GM19240 (cell line): ENCODE results near the gene PRKCB.

Source experiments
- DNase-seq: peaks from one replicate; pipeline ENCODE4 v3.0.0; 2011; ENCODE audit warnings: low spot score; ENCODE audit not compliant: insufficient read length

The PRKCB gene

DNA sequence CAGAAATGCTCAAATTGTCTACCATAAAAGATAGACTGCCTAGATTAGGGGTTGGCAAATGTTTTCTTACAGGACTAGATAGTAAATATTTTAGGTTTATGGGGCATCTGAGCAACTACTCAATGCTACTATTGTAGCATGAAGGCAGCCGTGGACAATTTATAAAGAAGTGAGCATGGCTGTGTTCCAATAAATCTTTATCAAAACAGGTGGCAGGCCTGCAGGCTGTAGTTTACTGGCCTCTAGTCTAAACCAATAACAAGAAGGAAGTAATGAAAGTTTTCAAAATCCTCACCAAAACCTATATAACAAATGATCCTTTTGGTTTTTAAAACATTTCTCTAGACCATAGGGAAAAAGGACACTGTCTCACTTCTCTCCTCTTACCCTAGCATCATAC is 105.2 kb downstream of the PRKCB start:
- DNase-seq: no peak

- DNase-seq: no peak
Measured at GRCh38 chr16:23941963-23942564, 106.3 kb downstream of the PRKCB start.

- DNase-seq: no peak
Measured at GRCh38 chr16:23943604-23944003, 107.8 kb downstream of the PRKCB start.

GRCh38 chr16:23944381-23944780 is 108.6 kb downstream of the PRKCB start:
- DNase-seq: no peak

DNA sequence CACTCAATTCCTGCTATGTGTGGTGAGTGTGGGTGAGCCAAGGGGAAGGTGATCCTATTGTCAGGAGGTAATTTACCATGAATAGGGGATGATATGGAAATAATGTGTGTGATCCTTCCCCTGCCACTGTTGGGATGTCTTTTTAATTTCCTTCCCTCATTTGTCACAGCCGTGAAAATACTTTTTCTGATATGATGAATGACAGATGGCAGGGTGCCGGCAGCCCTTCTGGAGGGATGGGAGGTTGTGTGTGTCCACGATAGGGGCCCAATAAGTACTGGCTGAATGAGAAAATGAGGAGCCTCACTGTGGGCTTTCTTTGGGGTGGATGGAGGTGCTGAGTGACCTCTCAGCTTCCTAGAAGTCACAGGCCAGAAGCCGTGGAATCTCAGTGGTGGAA is 109.5 kb downstream of the PRKCB start:
- no peak for DNase-seq

DNA sequence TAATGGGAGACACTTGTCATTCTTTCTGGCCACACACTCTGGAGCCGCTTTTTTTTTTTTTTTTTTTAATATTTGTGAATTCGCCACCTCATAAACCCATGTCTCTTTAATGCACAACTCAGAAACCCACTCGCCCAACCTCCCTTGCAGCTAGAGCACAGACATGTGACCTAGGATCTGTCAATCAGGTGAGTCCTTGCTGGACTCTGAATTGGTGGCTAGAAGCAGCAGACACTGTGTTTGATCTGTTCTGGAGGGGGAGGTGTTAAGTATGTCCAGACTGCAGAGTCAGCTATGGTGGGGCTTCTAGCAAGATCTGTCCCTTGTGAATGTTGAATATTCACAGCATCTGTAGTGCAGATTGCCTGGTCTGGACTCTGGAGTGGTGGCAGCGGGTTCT is 112.1 kb downstream of the PRKCB start:
- DNase-seq: no peak

DNA sequence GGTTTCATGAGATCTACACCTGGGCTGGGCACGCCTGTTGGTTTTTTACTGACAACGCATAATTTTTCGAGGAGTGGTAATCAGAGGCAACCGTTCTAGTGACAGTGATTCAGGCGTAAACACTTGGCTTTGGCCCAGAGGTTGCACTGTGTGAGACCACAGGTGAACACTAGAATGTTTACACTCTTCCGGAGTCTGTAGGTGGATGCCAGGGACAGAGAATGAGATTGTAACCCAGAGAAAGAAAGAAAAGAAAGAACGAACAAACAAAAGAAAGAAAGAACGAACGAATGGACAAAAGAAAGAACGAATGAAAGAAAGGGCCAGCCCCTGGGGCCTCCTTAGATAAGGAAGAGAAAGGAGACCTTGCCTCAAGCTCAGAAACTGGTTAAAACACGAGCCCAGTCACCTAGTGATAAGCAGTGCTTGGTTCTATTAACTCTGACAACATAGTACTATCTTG is 113.2 kb downstream of the PRKCB start:
- DNase-seq: no peak

DNA sequence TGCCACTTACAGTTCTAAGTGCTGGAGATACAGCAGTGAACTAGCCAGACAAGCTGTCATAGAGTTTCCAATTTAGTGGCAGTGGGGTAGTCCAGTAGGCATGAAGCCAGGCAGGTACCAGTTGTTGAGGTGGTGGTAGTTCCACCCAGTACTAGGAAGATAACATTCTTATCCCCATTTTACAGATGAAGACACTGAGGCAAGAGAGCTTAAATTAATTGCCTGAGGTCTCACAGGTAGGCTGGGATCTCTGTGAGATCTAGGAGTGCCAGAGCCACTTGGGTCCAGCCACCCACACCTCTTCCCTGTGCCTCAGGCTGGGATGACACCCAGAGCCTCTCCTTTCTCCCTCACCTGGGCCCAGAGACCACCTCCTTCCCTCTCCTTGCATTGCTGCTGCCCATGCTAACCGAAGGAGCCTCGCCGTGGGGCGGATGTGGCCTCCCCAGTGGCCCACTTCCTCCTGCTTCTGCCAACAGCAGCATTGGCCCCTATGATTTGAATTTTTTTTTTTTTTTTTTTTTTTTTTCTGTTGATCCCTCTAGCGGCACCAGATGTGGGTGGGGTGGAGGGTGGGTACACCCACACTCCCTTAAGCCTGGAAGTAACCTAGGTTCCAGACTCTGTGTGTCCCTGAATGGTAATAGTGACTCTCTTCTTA is 114.0 kb downstream of the PRKCB start:
- DNase-seq: peak; percentile 30

GRCh38 chr16:23950291-23950894 is 114.6 kb downstream of the PRKCB start:
- DNase-seq: no peak

GRCh38 chr16:23950898-23951297 is 115.1 kb downstream of the PRKCB start:
- no peak for DNase-seq

GRCh38 chr16:23952128-23952970 is 116.6 kb downstream of the PRKCB start:
- no peak for DNase-seq

- no peak for DNase-seq
Measured at GRCh38 chr16:23952971-23953300, 117.2 kb downstream of the PRKCB start.

DNA sequence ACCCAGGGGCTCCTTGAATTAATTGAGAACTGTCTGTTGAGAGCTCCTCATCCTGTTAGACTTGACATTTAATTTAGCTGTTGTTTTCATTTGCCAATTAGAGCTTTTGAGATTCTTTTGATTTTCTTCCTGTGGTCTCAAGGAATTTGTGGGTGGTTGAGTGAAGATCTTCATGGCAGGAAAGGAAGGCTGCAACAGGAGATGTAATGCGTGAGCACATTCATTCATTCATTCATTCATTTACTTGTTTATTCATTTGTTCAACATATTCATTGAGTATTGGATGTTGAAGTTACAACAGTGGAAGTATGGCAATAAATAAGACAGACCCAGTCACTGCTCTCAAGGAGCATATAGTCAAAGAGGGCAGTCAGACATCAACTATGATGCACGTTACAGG is 117.7 kb downstream of the PRKCB start:
- no peak for DNase-seq

DNA sequence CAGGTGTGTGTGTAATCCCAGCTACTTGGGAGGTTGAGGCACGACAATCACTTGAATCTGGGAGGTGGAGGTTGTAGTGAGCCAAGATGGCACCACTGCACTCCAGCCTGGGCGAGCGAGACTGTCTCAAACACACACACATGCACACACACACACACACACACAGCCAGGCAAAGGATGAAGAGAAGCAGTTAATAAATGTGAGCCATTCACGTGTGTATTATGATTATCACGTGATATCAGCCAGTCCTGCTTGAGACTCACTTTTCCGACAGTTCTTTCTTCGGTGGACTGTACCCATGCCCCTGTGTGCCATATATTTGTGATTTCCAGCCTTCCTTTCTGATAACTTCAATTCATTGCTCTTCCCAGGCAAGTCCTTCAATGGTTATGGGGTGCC is 119.3 kb downstream of the PRKCB start:
- no peak for DNase-seq

- no peak for DNase-seq
Measured at GRCh38 chr16:23957287-23957686, 121.5 kb downstream of the PRKCB start.

- DNase-seq: no peak
Measured at GRCh38 chr16:23959072-23959751, 123.4 kb downstream of the PRKCB start.

- DNase-seq: no peak
Measured at GRCh38 chr16:23959752-23960072, 123.9 kb downstream of the PRKCB start.

GRCh38 chr16:23960081-23960885 is 124.5 kb downstream of the PRKCB start:
- DNase-seq: no peak

- DNase-seq: no peak
Measured at GRCh38 chr16:23962001-23962400, 126.2 kb downstream of the PRKCB start.

- DNase-seq: no peak
Measured at GRCh38 chr16:23964136-23964535, 128.4 kb downstream of the PRKCB start.
